BE2C (cell line): ENCODE measurements around the gene SLC51A. TPM values are rescaled to one million over a fixed set of nuclear protein-coding genes. Genes with fewer than 3 reads are reported as not detected.
"Not testable (repeated sequence)": the region's sequence is repeated elsewhere in the genome, so short reads cannot be mapped to it uniquely, and the experiment has no call there.

ENCODE experiments used
- DNase-seq: peaks from one replicate; pipeline ENCODE4 v3.0.0-alpha.2; 2020
- H3K27me3 ChIP-seq: fragments of 250-450 bp; sonication (Bioruptor Pico); 2 replicates; pipeline ENCODE4 v1.5.1; 2020; ENCODE audit warnings: mild to moderate bottlenecking
- H3K36me3 ChIP-seq: fragments of 250-450 bp; sonication (Bioruptor Pico); 2 replicates; pipeline ENCODE4 v1.5.1; 2020; ENCODE audit warnings: mild to moderate bottlenecking
- H3K4me1 ChIP-seq: fragments of 250-450 bp; sonication (Bioruptor Pico); 2 replicates; pipeline ENCODE4 v1.5.1; 2020
- H3K4me3 ChIP-seq: 2 replicates; pipeline ENCODE4 v1.5.1; 2011; ENCODE audit warnings: low read depth, low read length
- H3K9me3 ChIP-seq: fragments of 250-450 bp; sonication (Bioruptor Pico); 2 replicates; pipeline ENCODE4 v1.5.1; 2020
- polyA plus RNA-seq: library from polyadenylated mRNA; unstranded; fragments of >200 nt; gene quantifications from one replicate; pipeline ENCODE4 v1.2.1, GENCODE V29; 2012; ENCODE audit warnings: low read depth, missing spikeins; ENCODE audit not compliant: insufficient read length, insufficient read depth
- TF ChIP-seq, protein P1 (sequence below): IDR thresholded peaks from 2 replicates; pipeline ENCODE4 v1.5.1; 2012; ENCODE audit warnings: mild to moderate bottlenecking, low read depth, low read length

Gene SLC51A
- 4.5 TPM for polyA plus RNA-seq

DNA sequence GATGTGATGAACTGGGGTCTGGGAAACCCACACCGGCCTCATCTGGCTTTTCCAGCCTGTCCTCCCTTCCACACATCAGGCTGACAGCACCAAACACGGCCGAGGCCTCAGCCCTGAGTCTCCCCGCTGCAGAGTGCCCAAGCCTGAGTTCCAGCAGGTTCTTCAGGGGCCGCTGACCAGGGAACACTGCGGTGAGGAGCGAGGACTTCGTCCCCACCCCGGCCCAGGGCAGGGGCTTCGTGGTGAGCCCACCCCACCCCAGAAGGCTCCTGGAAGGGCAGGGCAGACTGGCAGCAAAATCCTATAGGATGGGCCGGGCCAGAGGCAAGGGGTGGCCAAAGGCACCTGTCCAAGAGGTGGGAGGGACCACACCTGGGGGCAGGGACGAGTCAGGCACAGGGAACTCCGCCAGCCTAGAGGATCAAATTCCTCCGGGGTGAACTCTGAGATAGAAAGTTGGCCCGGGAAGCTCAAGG, at the start of gene SLC51A:
Gene SLC51A (plus strand): TSS at position 446 of the 476 bp plus-strand sequence. CDS start 179 bp downstream, outside the sequence.
- DNase-seq: no peak
- H3K4me1 ChIP-seq: no peaks in the 10 kb centered on the region
- H3K4me3 ChIP-seq: no peak within 1 kb of the TSS
- H3K36me3 ChIP-seq: no peaks in the 10 kb centered on the region
- no peaks in the 10 kb centered on the region for H3K27me3 ChIP-seq
- TF ChIP-seq, protein P1, sequence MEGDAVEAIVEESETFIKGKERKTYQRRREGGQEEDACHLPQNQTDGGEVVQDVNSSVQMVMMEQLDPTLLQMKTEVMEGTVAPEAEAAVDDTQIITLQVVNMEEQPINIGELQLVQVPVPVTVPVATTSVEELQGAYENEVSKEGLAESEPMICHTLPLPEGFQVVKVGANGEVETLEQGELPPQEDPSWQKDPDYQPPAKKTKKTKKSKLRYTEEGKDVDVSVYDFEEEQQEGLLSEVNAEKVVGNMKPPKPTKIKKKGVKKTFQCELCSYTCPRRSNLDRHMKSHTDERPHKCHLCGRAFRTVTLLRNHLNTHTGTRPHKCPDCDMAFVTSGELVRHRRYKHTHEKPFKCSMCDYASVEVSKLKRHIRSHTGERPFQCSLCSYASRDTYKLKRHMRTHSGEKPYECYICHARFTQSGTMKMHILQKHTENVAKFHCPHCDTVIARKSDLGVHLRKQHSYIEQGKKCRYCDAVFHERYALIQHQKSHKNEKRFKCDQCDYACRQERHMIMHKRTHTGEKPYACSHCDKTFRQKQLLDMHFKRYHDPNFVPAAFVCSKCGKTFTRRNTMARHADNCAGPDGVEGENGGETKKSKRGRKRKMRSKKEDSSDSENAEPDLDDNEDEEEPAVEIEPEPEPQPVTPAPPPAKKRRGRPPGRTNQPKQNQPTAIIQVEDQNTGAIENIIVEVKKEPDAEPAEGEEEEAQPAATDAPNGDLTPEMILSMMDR: no peak
- H3K9me3 ChIP-seq: no peaks in the 10 kb centered on the region

DNA sequence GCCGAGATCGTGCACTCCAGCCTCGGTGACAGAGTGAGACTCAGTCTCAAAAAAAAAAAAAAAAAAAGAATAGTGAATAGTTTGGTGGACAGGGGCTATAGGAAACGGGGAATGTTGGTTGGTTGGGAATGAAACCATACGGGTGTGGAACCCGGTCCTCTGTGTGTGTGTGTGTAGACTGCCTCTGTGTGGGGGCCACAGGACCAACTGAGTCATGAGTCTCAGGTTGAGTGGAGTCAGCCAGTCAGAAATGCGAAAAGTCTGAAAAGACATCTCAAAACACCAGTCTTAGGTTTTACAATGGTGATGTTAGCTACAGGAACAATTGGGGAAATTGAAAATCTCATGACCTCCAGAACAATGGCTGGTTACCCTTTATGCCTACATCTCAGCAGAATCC, 49.6 kb upstream of the SLC51A start:
- TF ChIP-seq, protein P1: no peak
- no peak for DNase-seq
- peaks cover 3% of the 10 kb centered on the region for H3K4me1 ChIP-seq
- H3K36me3 ChIP-seq: no peaks in the 10 kb centered on the region
- no peak overlapping the region for H3K4me3 ChIP-seq
- H3K27me3 ChIP-seq: no peaks in the 10 kb centered on the region
- H3K9me3 ChIP-seq: no peaks in the 10 kb centered on the region

DNA sequence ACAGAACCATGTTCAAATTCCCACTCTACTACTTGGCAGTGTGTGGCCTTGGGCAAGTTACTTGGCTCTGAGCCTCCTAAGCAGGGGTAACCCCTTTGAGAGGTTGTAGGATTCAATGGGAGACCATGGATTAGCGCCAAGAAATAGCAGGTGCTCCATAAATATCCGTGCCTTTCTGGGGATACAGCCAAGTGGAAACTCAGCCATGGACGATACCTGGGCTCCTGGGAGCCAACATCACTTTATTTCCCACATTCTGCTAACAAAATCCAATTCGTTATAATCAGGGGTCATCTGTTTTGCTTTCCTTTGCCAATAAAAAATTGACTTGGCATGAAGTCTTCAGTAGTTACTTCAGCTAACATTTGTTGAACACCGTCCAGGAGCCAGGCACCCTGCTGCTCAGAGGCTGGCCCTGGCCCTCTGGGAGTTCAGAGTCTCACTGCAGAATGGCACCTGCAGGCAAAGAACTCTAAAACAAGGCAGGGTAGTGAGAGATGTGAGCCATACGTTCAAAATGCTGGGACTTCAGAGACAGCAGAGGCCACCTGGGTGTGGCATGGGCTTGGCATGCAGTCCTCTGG, 47.4 kb upstream of the SLC51A start:
- Histone ChIP-seq H3K27me3 (no peaks in the 10 kb centered on the region), H3K9me3 (no peaks in the 10 kb centered on the region), H3K36me3 (no peaks in the 10 kb centered on the region), H3K4me3 (no peak overlapping the region), H3K4me1 (peaks cover 3% of the 10 kb centered on the region)
- DNase-seq: peak; percentile 44
- TF ChIP-seq, protein P1: no peak

- Histone ChIP-seq H3K4me3 (no peak overlapping the region), H3K9me3 (no peaks in the 10 kb centered on the region), H3K36me3 (no peaks in the 10 kb centered on the region), H3K27me3 (no peaks in the 10 kb centered on the region), H3K4me1 (no peaks in the 10 kb centered on the region; the same call in 1 of the 2 replicates)
- no peak for DNase-seq
- TF ChIP-seq, protein P1: no peak
Measured at GRCh38 chr3:196169836-196170240, 46.5 kb upstream of the SLC51A start.

GRCh38 chr3:196170296-196170695, 46.0 kb upstream of the SLC51A start:
- DNase-seq, H3K36me3 ChIP-seq, H3K27me3 ChIP-seq, H3K4me3 ChIP-seq, H3K4me1 ChIP-seq, H3K9me3 ChIP-seq: not testable (repeated sequence)

- no peaks in the 10 kb centered on the region for H3K4me1 ChIP-seq
- no peaks in the 10 kb centered on the region for H3K9me3 ChIP-seq
- TF ChIP-seq, protein P1: no peak
- no peaks in the 10 kb centered on the region for H3K36me3 ChIP-seq
- H3K27me3 ChIP-seq: no peaks in the 10 kb centered on the region
- DNase-seq: no peak
- no peak overlapping the region for H3K4me3 ChIP-seq
Measured at GRCh38 chr3:196174652-196175051, 41.7 kb upstream of the SLC51A start.
